ENCODE results near the gene CHST12.
"Not testable (repeated sequence)": the region's sequence is repeated elsewhere in the genome, so short reads cannot be mapped to it uniquely, and the experiment has no call there.

CHST12 gene

DNA sequence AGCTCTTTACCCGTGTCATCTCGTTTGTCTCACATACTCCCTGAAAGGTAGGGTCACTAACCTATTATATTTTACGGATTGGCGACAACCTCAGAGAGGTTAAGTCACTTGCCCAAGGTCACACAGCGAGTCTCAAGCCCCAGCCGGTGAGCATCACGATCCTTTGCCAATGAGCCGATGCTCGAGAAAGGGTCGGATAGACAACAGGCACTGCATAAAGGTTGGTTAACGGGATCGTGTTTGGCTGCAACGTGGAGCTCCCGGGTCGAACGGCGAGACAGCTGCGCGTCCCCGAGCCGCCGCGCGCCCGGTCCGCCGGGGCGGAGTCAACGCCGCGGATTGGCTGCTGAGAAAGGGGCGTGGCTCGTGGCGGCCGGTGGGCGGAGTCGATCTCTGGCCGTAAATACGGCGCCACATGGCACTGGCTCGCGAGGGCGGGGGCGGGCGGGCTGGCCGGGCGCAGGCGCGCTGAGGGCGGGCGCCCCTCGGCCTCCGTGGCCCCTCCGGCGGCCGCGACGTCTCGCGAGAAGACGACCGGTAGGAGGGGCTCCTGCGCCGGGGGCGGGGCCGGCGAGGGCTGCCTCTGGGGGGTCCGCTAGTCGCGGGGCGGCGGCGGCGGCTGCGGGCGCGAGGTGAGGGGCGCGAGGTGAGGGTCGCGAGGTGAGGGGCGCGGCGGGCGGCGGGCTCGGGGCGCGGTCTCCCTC is at the start of gene CHST12:
TSS of gene CHST12 (plus strand) at position 598 of the 704 bp plus-strand sequence. CDS start 29,029 bp downstream, outside the sequence.
- peak; percentile 72 to 80 for DNase-seq

- no peak for DNase-seq
These were observed 49.5 kb upstream of the CHST12 start for GRCh38 chr7:2353936-2354185.

GRCh38 chr7:2354186-2354938 is 49.0 kb upstream of the CHST12 start, which contains the start of gene EIF3B:
Gene EIF3B (plus strand): TSS chr7:2354827. CDS start chr7:2354922, 95 bp downstream.
- DNase-seq = peak; percentile 92 to 98

- no peak for DNase-seq
These were observed 48.3 kb upstream of the CHST12 start for GRCh38 chr7:2354939-2355704.

GRCh38 chr7:2355705-2356008 is 47.8 kb upstream of the CHST12 start:
- no peak for DNase-seq

- DNase-seq = no peak
These were observed 46.2 kb upstream of the CHST12 start for GRCh38 chr7:2357165-2357564.

GRCh38 chr7:2357571-2357970 is 45.8 kb upstream of the CHST12 start:
- no peak for DNase-seq

DNA sequence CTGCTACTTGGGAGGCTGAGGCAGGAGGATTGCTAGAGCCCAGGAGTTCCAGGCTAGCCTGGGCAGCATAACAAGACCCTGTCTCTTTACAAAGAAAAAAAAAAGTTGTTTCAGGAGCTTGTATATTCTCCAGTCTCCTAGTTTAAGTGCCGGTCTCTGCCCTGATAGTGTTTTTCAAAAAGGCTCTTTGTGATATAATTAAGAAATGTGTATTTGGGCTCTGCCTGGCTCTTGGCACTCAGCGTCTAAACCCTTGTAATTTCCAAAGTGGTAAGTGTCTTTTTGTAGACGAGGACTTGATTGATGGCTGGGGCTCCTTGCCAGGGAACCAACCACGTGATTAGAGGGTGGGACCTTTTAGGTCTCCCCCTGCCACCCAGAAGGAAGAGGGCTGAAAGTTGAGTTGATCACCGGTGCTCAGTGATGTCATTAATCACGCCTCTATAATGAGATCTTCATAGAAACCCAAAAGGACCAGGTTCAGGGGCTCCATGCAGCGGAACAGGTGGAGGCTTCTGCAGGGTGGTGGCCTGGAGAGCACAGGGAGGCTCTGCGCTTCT is 44.4 kb upstream of the CHST12 start:
- no peak for DNase-seq

- DNase-seq = no peak
These were observed 43.8 kb upstream of the CHST12 start for GRCh38 chr7:2359610-2360009.

GRCh38 chr7:2360796-2361195 is 42.6 kb upstream of the CHST12 start:
- no peak for DNase-seq

DNA sequence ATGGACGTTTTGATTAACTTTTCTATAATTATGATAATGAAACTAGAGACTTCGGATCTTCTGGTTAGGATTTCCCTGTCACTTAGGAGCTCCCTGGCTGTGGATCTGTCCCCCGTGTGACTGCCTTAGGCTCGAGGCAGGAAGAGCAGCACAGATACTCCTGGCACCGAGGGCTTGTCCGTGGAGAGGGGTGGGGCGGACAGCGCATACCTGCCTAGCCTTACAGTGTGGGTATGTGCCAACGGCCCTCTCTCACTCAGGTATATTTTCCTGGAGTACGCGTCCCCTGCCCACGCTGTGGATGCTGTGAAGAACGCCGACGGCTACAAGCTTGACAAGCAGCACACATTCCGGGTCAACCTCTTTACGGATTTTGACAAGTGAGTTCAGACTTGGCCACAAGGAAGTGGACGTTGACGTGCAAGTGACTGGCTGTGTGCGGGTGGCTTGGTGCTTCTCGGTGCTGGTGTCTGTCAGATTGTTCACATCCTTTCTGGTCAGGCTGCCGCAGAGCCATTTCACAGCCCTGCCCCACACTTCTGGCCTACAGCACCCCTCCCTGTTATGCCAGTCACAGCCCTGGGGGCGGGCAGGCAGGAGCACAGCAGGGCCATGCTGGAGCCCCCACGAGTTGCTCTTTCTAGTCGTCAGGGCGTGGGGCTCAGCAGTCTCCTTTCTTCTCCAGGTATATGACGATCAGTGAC is 40.9 kb upstream of the CHST12 start:
- no peak for DNase-seq

GRCh38 chr7:2369139-2369538 is 34.3 kb upstream of the CHST12 start:
- no peak for DNase-seq

DNA sequence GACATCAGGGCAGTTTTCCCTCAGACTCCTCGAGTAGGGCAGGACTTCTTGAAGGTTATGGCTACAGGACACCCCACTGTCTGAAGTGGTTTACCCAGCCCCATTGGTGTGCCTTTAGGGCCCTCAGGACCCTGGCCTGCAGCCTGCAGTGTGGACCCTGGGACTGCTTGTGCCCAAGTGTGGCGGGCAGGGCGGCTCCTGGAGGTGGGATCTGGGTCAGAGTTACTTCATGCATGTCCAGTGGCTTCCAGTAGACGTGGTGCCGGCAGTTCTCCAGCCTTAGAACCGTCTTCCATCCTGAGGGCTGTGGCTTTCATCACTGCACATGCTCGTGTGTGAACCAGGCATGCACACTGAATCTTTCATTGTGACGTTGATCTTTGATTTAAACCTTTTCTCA is 32.1 kb upstream of the CHST12 start:
- DNase-seq = no peak

- DNase-seq = no peak
These were observed 30.7 kb upstream of the CHST12 start for GRCh38 chr7:2372724-2373123.

DNA sequence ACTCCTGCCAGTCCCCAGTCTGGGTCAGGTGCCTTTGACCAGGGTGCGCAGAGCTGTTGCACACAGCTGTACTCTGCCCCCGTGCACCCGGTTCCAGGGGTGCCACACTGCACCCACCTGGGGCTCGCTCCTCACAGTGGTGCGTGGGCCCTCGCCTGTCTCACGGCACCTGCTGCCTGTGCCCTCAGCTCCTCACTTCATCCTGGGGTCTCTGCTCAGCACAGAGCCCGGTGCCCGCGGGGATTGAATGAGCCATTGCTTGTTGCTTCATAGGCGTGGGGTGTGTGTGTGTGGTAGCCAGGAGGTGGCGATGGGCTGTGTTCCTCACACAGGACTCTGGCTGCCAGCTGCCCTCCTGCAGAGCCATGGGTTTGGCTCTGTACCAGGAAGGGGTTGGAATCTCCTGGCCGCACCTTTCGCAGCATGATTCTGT is 30.3 kb upstream of the CHST12 start:
- no peak for DNase-seq

DNA sequence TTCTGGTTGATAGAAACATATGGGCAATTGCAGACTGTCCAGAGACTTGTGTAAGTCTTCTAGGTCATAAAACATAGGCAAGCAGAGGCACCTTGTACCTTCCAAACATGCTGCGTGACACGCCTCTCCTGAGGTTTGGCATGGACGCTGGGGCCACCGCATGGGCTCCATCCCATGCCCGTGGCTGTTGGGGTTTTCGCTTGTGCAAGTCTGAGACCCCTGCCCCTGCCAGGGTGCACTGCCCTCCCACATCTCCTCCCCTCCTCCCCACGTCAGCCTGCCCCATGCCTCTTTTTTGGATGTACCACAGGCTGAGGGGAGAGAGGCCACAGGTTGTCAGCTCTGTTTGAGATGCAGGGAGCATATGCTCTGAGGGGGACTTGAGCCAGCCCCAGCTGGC is 29.8 kb upstream of the CHST12 start:
- DNase-seq = no peak

GRCh38 chr7:2374401-2374800 is 29.0 kb upstream of the CHST12 start:
- DNase-seq = no peak

GRCh38 chr7:2374830-2375728 is 28.3 kb upstream of the CHST12 start:
- no peak for DNase-seq

- DNase-seq = no peak
These were observed 26.9 kb upstream of the CHST12 start for GRCh38 chr7:2376351-2377154.

GRCh38 chr7:2377492-2377891 is 25.9 kb upstream of the CHST12 start:
- not testable (repeated sequence) for DNase-seq

DNA sequence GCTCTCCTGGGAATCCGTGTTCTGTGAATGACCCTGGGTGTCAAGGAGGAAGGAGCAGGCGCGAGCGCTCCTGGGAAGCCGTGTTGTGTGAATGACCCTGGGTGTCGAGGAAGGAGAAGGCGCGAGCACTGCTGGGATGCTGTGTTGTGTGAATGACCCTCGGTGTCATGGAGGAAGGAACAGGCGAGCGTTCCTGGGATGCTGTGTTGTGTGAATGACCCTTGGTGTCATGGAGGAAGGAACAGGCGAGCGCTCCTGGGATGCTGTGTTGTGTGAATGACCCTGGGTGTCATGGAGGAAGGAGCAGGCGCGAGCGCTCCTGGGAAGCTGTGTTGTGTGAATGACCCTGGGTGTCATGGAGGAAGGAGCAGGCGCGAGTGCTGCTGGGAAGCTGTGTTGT is 25.3 kb upstream of the CHST12 start:
- DNase-seq = not testable (repeated sequence)
